SU-DHL-6 (cell line): ENCODE measurements around the gene TAS1R2.

Experiments used
- CTCF ChIP-seq: fragments of 200-600 bp; sonication (generic); IDR thresholded peaks from one replicate; pipeline ENCODE4 v1.5.1; 2017; ENCODE audit warnings: antibody characterized with exemption, mild to moderate bottlenecking, low read length, moderate library complexity; ENCODE audit not compliant: insufficient read depth, poor library complexity, severe bottlenecking
- EZH2phosphoT487 ChIP-seq: fragments of 200-600 bp; sonication (generic), shearing (Covaris generic); conservative IDR thresholded peaks from 2 replicates; pipeline ENCODE4 v1.6.1; 2018; ENCODE audit warnings: mild to moderate bottlenecking, antibody characterized with exemption, low read length, moderate library complexity, mixed read lengths

GRCh38 chr1:18872071-18872611 lies 12.7 kb upstream of the TAS1R2 start:
- TF ChIP-seq CTCF (no peak), EZH2phosphoT487 (no peak)
